GM12874 (cell line): ENCODE measurements around the gene TNNT3.

ENCODE experiments used
- CTCF ChIP-seq: IDR thresholded peaks from 2 replicates; pipeline ENCODE4 v1.5.1; 2011; ENCODE audit warnings: low read depth, mild to moderate bottlenecking, control low read depth, low read length, moderate library complexity; ENCODE audit not compliant: insufficient read depth

Gene TNNT3

GRCh38 chr11:1964955-1965354 is 45.5 kb downstream of the TNNT3 start:
- TF ChIP-seq CTCF = no peak

GRCh38 chr11:1966531-1966930 is 47.0 kb downstream of the TNNT3 start:
- no peak for TF ChIP-seq CTCF

- no peak for TF ChIP-seq CTCF
These were observed 48.2 kb downstream of the TNNT3 start for GRCh38 chr11:1967641-1968225.

GRCh38 chr11:1968454-1969002 is 49.0 kb downstream of the TNNT3 start:
- TF ChIP-seq CTCF = no peak

GRCh38 chr11:1969035-1969434 is 49.5 kb downstream of the TNNT3 start:
- no peak for TF ChIP-seq CTCF

GRCh38 chr11:1969776-1970175 is 50.3 kb downstream of the TNNT3 start:
- TF ChIP-seq CTCF = no peak

- TF ChIP-seq CTCF = no peak
These were observed 51.5 kb downstream of the TNNT3 start for GRCh38 chr11:1970956-1971355.
